Large intestine (tissue), 3 donors: ENCODE data around the gene DNAJB6. TPM values are rescaled to one million over a fixed set of nuclear protein-coding genes. Genes with fewer than 3 reads are reported as not detected.
"Not testable (repeated sequence)": the region's sequence is repeated elsewhere in the genome, so short reads cannot be mapped to it uniquely, and the experiment has no call there.

Experiments used
- DNase-seq, 2 donors: peaks; one replicate each; pipeline versions ENCODE4 v3.0.0 to v3.0.0-alpha.2; 2013
- H3K27ac ChIP-seq: one replicate; pipeline ENCODE4 v1.5.1; 2013; ENCODE audit warnings: low read length
- H3K27me3 ChIP-seq: 2 replicates; pipeline ENCODE4 v1.6.1; 2013; ENCODE audit warnings: low read length; ENCODE audit not compliant: control insufficient read depth, insufficient read depth
- H3K36me3 ChIP-seq: 2 replicates; pipeline ENCODE4 v1.6.1; 2013; ENCODE audit warnings: low read length; ENCODE audit not compliant: control insufficient read depth, insufficient read depth
- H3K4me1 ChIP-seq: one replicate; pipeline ENCODE4 v1.6.1; 2013; ENCODE audit warnings: low read length; ENCODE audit not compliant: control insufficient read depth, insufficient read depth
- H3K4me3 ChIP-seq: one replicate; pipeline ENCODE4 v1.5.1; 2013; ENCODE audit warnings: low read length
- H3K9me3 ChIP-seq: one replicate; pipeline ENCODE4 v1.6.1; 2013; ENCODE audit warnings: mild to moderate bottlenecking, low read depth, low read length, moderate library complexity; ENCODE audit not compliant: control insufficient read depth
- WGBS: methylation state at CpG from one replicate; pipeline ENCODE4 v1.1.5; 2013; ENCODE audit warnings: low lambda C conversion rate; ENCODE audit not compliant: insufficient coverage; 5-methylcytosine and 5-hydroxymethylcytosine counted together
- polyA plus RNA-seq: library from polyadenylated mRNA; unstranded; fragments of 120-200 nt; gene quantifications from one replicate; pipeline ENCODE4 v1.2.1, GENCODE V29; 2013

The DNAJB6 gene
- polyA plus RNA-seq, 1 donor: 102 TPM

DNA sequence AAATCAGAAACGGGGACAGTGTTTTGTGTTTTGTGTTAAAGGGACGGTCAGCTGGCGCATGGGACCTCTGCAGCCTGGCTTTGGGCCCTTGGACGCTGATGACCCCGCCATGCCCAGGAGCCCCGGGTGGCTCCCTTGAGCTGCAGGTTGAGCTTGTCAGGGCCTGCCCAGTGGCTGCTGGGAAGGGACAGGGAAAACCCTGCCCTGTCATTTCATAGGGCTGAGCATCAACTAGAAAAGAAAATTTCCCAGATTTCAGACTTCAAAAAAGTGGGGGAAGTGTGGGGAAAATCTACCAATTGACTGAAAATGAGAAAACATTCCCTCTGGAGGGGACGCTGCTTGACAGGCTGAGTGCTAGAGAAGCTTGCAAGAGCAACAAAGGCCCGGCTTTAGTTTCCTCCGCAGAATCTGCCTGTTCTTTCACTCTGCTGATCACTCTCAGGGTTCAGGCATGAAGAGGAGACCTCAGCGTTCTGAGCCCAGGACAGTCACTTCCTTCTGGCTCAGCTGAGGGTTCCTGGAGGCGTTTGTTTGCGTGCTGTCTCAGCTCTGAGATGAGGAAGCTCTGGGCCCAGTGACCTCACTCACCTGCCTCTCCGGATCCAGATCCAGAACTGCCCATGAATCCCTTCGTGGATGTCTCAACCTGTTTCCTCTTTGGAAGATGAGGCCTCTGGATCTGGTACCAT lies 18.6 kb upstream of the DNAJB6 start:
- Histone ChIP-seq H3K4me1 (no peaks in the 10 kb centered on the region), H3K27ac (no peak overlapping the region), H3K4me3 (no peak overlapping the region), H3K9me3 (no peaks in the 10 kb centered on the region), H3K36me3 (no peaks in the 10 kb centered on the region), H3K27me3 (no peaks in the 10 kb centered on the region)
- 60% methylated on average over 2 of the region's 14 CpGs for WGBS
- DNase-seq: no peak

DNA sequence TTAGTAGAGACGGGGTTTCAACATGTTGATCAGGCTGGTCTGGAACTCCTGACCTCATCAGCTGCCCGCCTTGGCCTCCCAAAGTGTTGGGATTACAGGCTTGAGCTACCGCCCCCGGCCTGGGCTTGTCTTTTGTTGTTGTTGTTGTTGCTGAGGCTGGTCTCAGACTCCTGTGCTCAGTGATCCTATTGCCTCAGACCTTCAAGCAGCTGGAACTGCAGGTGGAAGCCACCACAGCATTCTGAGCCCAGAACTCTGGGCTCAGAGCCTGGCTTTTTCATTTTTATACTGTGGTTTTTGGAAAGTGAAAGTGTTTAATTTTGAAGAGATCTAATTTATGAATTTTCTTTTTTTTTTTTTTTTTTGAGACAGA lies 16.2 kb upstream of the DNAJB6 start:
- H3K4me1 ChIP-seq: no peaks in the 10 kb centered on the region
- H3K27ac ChIP-seq: no peak overlapping the region
- no peaks in the 10 kb centered on the region for H3K36me3 ChIP-seq
- H3K27me3 ChIP-seq: no peaks in the 10 kb centered on the region
- DNase-seq: no peak
- no peaks in the 10 kb centered on the region for H3K9me3 ChIP-seq
- WGBS: no CpG with 5 or more reads among the region's 4 CpGs
- no peak overlapping the region for H3K4me3 ChIP-seq

GRCh38 chr7:157323401-157323800 lies 13.4 kb upstream of the DNAJB6 start:
- Histone ChIP-seq H3K9me3 (no peaks in the 10 kb centered on the region), H3K36me3 (no peaks in the 10 kb centered on the region), H3K4me1 (no peaks in the 10 kb centered on the region), H3K4me3 (no peak overlapping the region), H3K27ac (no peak overlapping the region), H3K27me3 (no peaks in the 10 kb centered on the region)
- DNase-seq: no peak
- no CpG with 5 or more reads among the region's 4 CpGs for WGBS

- WGBS: no CpG with 5 or more reads among the region's 12 CpGs
- no peak overlapping the region for H3K27ac ChIP-seq
- no peaks in the 10 kb centered on the region for H3K4me1 ChIP-seq
- peaks cover 10% of the 10 kb centered on the region for H3K27me3 ChIP-seq
- no peak overlapping the region for H3K4me3 ChIP-seq
- H3K9me3 ChIP-seq: no peaks in the 10 kb centered on the region
- DNase-seq: no peak
- no peaks in the 10 kb centered on the region for H3K36me3 ChIP-seq
These were observed 7.4 kb upstream of the DNAJB6 start for GRCh38 chr7:157329447-157329846.

DNA sequence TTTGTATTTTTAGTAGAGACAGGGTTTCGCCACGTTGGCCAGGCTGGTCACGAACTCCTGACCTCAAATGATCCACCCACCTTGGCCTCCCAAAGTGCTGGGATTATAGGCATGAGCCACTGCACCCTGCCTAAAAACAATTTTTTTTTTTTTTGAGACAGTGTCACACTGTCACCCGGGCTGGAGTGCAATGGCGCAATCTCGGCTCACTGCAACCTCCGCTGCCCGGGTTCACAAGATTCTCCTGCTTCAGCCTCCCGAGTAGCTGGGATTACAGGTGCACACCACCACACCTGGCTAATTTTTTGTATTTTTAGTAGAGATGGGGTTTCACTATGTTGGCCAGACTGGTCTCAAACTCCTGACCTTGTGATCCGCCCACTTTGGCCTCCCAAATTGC lies 6.2 kb upstream of the DNAJB6 start:
- WGBS: no CpG with 5 or more reads among the region's 10 CpGs
- not testable (repeated sequence) for H3K27ac ChIP-seq, DNase-seq

GRCh38 chr7:157331049-157331448 lies 5.8 kb upstream of the DNAJB6 start:
- not testable (repeated sequence) for H3K27ac ChIP-seq, H3K4me3 ChIP-seq, H3K36me3 ChIP-seq, H3K4me1 ChIP-seq, H3K9me3 ChIP-seq, DNase-seq
- peaks cover 18% of the 10 kb centered on the region for H3K27me3 ChIP-seq
- WGBS: no CpG with 5 or more reads among the region's 7 CpGs

More for the DNA sequence above, 6.2 kb upstream of the DNAJB6 start:
- H3K4me1 ChIP-seq, H3K9me3 ChIP-seq, H3K4me3 ChIP-seq, H3K36me3 ChIP-seq: not testable (repeated sequence)
- peaks cover 14% of the 10 kb centered on the region for H3K27me3 ChIP-seq

GRCh38 chr7:157335236-157335635 lies 1.6 kb upstream of the DNAJB6 start:
- no peak for DNase-seq
- H3K27me3 ChIP-seq: peaks cover 17% of the 10 kb centered on the region
- H3K27ac ChIP-seq: no peak overlapping the region
- H3K4me1 ChIP-seq: peaks cover 14% of the 10 kb centered on the region
- peaks cover 2% of the 10 kb centered on the region for H3K9me3 ChIP-seq
- H3K4me3 ChIP-seq: no peak overlapping the region
- WGBS: no CpG with 5 or more reads among the region's 5 CpGs
- H3K36me3 ChIP-seq: no peaks in the 10 kb centered on the region

DNA sequence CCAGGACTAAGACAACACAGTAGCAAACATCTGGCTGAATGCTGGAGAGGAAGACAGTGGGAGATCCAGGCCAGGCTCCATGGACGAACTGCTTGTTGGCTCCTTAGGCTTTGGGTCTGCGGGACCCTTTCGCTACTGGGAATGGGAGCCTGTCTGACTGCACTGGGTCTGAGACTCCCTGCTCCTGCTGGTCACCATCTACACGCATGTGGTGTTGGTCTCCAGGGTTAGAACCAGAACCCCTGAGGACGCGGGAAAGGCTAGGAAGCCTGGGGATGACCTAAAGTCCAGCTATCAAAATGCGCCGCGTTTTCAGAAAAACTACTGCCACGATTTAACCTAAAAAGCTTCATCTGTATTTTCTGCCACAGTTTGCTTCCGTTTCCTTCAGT lies 817 bp upstream of the DNAJB6 start:
- Histone ChIP-seq H3K4me3 (peak overlapping the region; percentile 63), H3K4me1 (peaks cover 14% of the 10 kb centered on the region), H3K27ac (peak overlapping the region; percentile 86), H3K27me3 (peaks cover 16% of the 10 kb centered on the region), H3K9me3 (peaks cover 2% of the 10 kb centered on the region), H3K36me3 (no peaks in the 10 kb centered on the region)
- WGBS: 0% methylated on average over 1 of the region's 11 CpGs
- no peak for DNase-seq

DNA sequence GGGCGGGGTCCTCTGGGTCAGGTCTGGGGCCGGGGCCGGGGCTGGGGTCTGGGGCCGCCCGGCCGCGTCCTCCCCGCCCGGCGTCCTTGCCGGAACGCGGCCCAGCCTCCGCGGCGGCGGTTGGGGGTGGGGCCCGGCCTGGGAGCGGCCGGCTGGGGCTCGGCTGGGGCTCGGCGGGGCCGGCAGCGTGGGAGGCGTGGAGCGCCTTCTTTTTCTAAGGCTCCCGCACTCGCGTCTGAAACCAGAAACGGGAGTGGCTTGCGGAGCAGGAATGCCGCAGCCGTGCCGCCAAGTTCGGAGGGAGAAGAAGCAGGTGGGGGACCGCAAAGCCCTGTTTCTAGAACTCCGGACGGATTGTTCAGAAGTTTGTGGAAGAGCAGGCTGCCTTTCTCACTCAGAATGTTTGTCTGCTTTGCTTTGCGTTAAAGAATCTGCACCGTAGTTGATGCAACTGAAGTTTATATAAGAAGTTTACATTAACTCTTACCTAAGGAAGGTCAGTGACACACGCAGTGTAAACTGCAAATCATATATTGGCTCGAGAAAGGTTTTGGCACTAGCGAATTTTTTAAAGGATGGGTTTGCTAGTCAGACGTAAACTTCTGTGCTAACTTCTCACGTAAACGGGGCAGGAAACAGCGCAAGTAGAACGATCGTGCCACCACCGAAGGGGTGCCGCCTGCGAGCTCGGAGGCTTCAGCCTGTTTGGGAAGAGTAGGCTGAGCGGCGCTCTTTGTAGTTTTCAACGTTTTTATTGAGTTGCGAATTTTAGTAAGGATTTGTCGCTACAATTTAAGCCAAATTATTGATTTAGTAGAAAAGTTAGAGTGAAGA lies 729 bp downstream of the DNAJB6 start:
- Histone ChIP-seq H3K36me3 (no peaks in the 10 kb centered on the region), H3K27me3 (peaks cover 12% of the 10 kb centered on the region), H3K4me1 (peaks cover 14% of the 10 kb centered on the region), H3K9me3 (peaks cover 2% of the 10 kb centered on the region), H3K4me3 (peak overlapping the region; percentile 74), H3K27ac (peak overlapping the region; percentile 92)
- WGBS: 0% methylated on average over 3 of the region's 59 CpGs
- peak; percentile 31 to 76 for DNase-seq

- H3K4me3 ChIP-seq: no peak overlapping the region
- H3K9me3 ChIP-seq: peaks cover 2% of the 10 kb centered on the region
- peaks cover 14% of the 10 kb centered on the region for H3K4me1 ChIP-seq
- peak; percentile 24 to 47 for DNase-seq
- H3K27ac ChIP-seq: no peak overlapping the region
- H3K36me3 ChIP-seq: no peaks in the 10 kb centered on the region
- 19% methylated on average over 9 of the region's 25 CpGs for WGBS
- H3K27me3 ChIP-seq: peaks cover 7% of the 10 kb centered on the region
These were observed 3.2 kb downstream of the DNAJB6 start for GRCh38 chr7:157339777-157340677.
